ENCODE measurements around the gene HAND2. TPM values are rescaled to one million over a fixed set of nuclear protein-coding genes. Genes with fewer than 3 reads are reported as not detected.

HAND2 gene
- total and polyA plus RNA-seq, 5 donors = 69.3 to 154 (median 131) TPM

DNA sequence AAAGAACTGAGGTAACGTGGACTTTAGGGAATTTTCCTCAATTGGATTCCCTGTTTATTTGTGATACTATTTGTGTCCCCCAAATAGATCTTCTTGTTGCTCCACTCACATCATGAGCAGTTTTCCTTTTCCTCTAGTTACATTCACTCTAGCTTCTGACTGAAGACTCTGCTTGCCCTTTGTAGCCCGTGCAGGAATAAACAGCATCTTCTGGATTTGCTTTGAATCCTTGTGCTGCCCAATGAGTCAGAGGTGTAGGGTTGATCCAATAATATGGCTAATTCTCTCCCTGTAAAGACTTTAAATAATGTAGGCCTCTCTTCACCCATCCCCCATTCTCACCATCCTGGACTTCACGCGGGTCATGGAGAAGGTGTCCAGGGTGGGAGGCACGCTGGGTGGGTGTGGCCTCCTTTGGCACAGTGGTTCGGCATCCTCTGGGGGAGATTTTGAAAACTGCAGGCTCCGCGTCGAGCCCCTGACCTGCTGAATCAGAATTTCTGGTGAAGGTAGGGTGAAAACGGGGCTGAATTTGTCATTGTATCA, 9.0 kb downstream of the HAND2 start:
- DNase-seq = peak; percentile 43 to 76 (median 68)
- peaks cover 2% of the 10 kb centered on the region for H3K4me1 ChIP-seq (ENCODE audit: control insufficient read depth, insufficient read depth, low read length)
- H3K4me3 ChIP-seq (ENCODE audit: low read length) = peak overlapping the region; percentile 59
- intact Hi-C loops (cut with DNase I) = loop anchor here in 1 of 4 donors (5.0 kb wide), 1 partner anchor 471 kb away; no protein-coding TSS in a partner anchor
- H3K9me3 ChIP-seq (ENCODE audit: control insufficient read depth, low read length) = no peaks in the 10 kb centered on the region
- H3K27me3 ChIP-seq (ENCODE audit: control insufficient read depth, insufficient read depth) = no peaks in the 10 kb centered on the region
- H3K27ac ChIP-seq (ENCODE audit: low read length) = peak overlapping the region; percentile 93
- WGBS = 46% methylated on average over 10 of the region's 10 CpGs
- no peak for ATAC-seq

DNA sequence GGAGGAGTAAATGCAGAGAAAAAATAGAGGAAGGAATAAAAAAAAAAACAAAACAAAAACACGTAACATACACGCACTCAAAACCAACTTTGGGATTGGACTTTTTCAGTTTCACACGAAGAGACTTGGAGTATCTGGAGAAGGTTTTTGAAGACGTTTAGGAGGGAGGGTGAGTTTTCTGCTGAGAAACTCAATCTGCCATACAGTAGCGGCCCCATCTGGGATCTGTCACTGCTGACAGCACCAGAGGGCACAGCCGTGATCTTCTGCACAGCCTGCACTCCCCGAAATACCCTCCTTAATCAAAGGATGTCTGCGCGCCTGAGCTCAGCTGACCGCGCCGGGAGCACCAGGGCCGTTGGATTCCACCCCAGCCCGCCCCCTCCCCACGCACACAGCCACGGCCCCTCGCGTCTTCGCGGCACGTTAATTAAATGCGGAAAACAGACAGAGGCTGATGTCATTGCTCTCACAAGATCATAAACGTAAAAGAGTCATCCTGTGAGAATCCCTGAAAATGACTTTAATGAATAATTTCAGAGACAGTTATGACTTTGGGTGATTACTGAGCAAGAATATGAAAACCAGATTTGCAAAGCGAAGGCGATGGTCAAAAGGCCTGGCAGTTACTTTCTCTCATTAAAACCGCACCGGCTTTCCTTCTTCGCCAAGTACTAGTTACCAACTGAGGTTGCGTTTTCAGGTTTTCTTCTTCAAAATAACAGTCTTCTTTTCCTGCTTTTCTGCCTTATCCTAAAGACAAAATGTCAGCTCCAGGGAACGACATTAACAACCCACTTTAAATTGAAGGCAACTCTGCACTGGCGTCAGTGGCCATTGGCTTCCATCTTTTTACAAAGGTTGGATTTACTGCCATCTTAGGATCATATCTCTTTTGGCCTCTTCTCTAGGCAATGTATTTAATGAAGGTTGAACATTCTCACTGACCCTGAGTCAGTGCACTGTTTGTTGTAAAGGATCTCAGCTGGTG, 10.6 kb downstream of the HAND2 start:
- WGBS = 38% methylated on average over 31 of the region's 31 CpGs
- H3K4me1 ChIP-seq (ENCODE audit: control insufficient read depth, insufficient read depth, low read length) = peaks cover under 1% of the 10 kb centered on the region
- no peaks in the 10 kb centered on the region for H3K9me3 ChIP-seq (ENCODE audit: control insufficient read depth, low read length)
- H3K4me3 ChIP-seq (ENCODE audit: low read length) = peak overlapping the region; percentile 48
- ATAC-seq (no peak), DNase-seq (peak; percentile 61 to 81 (median 78))
- intact Hi-C loops (cut with DNase I) = loop anchor here in 2 of 4 donors (5.0 to 10.0 kb wide), 2 partner anchors 473 to 635 kb away; no protein-coding TSS in a partner anchor
- no peaks in the 10 kb centered on the region for H3K27me3 ChIP-seq (ENCODE audit: control insufficient read depth, insufficient read depth)
- H3K27ac ChIP-seq (ENCODE audit: low read length) = peak overlapping the region; percentile 90

DNA sequence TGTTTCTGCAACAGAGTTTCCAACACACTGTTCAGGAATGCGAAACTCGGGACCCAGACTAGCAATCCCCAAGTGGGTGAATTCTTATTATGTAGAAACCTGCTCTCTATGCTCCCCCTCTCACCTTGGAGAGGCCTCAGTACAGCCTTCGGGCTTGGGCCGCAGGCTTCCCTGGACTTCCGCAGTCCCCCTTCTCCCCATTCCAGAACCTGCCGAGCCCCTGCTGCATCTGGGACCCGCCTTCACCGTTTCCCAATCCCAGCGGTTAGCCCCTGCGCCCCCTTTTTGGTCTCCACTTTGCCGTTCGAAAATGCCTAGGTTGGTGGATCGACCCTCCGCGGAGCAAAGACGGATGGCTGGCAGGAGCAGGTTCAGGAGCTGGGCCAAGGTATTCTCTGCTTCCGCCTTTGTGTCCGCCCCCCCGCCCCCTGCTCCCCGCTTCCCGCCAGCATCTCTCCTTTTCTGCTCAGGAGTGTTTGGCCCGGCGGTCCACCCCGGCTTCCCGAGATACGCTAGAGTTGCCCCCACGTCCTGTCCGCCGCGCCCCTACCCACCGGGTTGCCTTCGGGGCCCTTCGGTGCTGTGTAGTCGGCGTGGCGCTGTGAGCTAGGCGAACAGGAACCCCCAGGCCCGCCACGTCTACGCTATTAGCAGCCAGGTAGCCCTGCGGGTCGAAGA, 11.5 kb downstream of the HAND2 start:
- H3K27ac ChIP-seq (ENCODE audit: low read length) = peak overlapping the region; percentile 90
- H3K4me1 ChIP-seq (ENCODE audit: control insufficient read depth, insufficient read depth, low read length) = no peaks in the 10 kb centered on the region
- no peaks in the 10 kb centered on the region for H3K9me3 ChIP-seq (ENCODE audit: control insufficient read depth, low read length)
- intact Hi-C loops (cut with DNase I) = loop anchor here in 1 of 4 donors (10.0 kb wide), 1 partner anchor 636 kb away; no protein-coding TSS in a partner anchor
- H3K27me3 ChIP-seq (ENCODE audit: control insufficient read depth, insufficient read depth) = no peaks in the 10 kb centered on the region
- 15% methylated on average over 42 of the region's 42 CpGs for WGBS
- ATAC-seq (no peak), DNase-seq (peak in 2 of 3 donors; percentile 66 to 72)
- peak overlapping the region; percentile 48 for H3K4me3 ChIP-seq (ENCODE audit: low read length)

DNA sequence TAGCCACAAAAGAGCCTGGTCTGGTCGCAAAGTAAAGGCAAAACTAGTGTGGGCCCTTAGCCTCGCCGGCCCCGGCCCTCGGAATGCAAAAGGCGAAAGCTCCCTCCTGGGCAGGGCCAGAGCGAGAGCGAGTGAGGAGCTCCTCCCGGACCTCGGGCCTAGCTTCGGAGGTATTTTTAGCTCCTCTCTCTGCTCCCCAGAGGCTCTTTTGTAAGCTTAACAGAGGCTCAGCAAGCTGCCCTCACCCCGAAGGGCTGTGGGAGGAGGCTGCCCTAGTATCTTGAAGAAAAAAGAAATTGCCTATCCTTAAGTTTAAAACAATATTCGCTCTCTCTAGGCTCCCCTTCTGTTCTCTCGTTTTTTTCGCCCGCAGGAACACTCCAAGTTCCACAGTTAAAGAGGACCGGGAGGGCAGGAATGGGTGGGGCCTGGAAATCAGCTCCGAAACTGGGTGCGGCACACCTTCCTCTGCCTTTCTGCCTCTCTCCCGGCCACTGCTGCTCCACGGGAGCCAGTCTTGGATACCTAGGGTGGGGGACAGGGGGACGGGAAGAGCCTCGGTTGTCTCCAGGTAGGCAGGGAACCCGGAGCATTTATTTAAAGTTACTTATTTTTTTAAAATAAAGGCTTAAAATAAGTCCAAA, 12.1 kb downstream of the HAND2 start:
- H3K27ac ChIP-seq (ENCODE audit: low read length) = peak overlapping the region; percentile 90
- 24% methylated on average over 24 of the region's 24 CpGs for WGBS
- H3K9me3 ChIP-seq (ENCODE audit: control insufficient read depth, low read length) = no peaks in the 10 kb centered on the region
- H3K4me1 ChIP-seq (ENCODE audit: control insufficient read depth, insufficient read depth, low read length) = no peaks in the 10 kb centered on the region
- H3K27me3 ChIP-seq (ENCODE audit: control insufficient read depth, insufficient read depth) = no peaks in the 10 kb centered on the region
- intact Hi-C loops (cut with DNase I) = loop anchor here in 1 of 4 donors (10.0 kb wide), 1 partner anchor 637 kb away; no protein-coding TSS in a partner anchor
- peak overlapping the region; percentile 48 for H3K4me3 ChIP-seq (ENCODE audit: low read length)
- DNase-seq (peak; percentile 65 to 80 (median 79)), ATAC-seq (peak; percentile 23 to 44)

DNA sequence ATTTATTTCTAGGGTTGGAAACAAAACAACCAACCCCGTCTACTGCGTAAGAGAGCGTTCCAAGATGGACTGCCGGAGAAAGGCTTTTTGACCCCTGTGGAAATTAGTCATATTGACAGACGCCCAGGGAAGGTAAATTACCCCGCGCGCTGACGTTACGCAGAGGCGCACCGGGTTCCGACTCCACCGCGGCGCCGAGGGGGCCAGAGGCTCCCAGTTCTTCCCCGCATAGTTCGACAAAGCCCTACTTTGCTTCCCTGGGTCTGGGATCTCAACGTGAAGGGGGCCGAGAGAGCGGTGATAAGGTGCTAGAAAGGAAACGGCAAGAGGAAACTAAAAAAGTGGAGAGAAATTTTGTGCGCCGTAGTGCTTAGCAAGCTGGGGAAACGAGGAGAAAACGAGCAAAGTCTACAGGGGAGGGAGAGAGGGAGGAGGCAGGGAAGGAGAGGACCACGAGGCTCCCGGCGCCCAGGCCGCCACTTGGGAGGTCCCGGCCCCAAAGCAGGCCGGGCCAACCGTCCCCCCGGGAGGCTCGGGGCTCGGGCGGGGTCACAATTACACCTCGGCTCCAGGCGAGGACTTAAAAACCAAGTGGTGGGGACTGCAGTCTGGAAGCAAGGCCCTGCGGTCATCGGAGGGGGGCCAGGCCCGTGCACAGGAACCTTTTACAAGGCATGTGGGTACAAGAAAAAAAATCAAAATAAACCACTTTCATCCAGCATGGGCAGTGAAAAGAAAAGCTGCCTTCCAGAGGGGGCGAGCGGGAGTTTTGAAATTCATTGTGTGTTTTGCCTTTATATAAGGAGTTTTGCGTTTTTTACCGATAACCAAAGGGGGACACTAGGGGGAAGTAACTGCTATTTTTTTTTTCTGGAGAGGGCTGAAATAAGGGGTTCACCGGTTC, 13.2 kb downstream of the HAND2 start:
- no peaks in the 10 kb centered on the region for H3K9me3 ChIP-seq (ENCODE audit: control insufficient read depth, low read length)
- intact Hi-C loops (cut with DNase I) = loop anchor here in 1 of 4 donors (10.0 kb wide), 1 partner anchor 638 kb away; no protein-coding TSS in a partner anchor
- ATAC-seq = peak; percentile 3 to 34
- H3K4me3 ChIP-seq (ENCODE audit: low read length) = peak overlapping the region; percentile 31
- WGBS = 17% methylated on average over 48 of the region's 48 CpGs
- peak overlapping the region; percentile 90 for H3K27ac ChIP-seq (ENCODE audit: low read length)
- no peaks in the 10 kb centered on the region for H3K4me1 ChIP-seq (ENCODE audit: control insufficient read depth, insufficient read depth, low read length)
- no peaks in the 10 kb centered on the region for H3K27me3 ChIP-seq (ENCODE audit: control insufficient read depth, insufficient read depth)
- peak in 2 of 3 donors; percentile 63 to 73 for DNase-seq

DNA sequence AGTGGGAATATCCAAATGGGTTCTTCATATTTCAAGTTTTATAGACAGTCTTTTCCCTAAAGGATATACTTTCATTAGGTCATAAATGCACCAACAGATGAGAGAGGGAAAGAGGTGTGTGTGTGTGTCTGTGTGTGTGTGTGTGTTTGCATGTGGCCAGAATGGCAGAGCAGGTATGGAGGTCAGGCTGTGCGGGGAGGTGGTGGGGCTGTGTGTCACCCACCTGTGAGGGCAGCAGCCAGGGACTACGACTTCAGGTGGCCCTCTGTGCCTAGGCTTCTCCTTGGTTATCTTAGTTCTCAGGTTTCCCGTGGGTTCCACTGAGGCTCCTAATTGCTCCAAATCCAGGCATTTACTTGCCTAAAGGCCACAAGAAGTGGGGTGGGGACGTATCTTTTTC, 14.6 kb downstream of the HAND2 start:
- Histone ChIP-seq H3K27me3 (ENCODE audit: control insufficient read depth, insufficient read depth) (no peaks in the 10 kb centered on the region), H3K4me3 (ENCODE audit: low read length) (no peak overlapping the region), H3K27ac (ENCODE audit: low read length) (no peak overlapping the region), H3K9me3 (ENCODE audit: control insufficient read depth, low read length) (no peaks in the 10 kb centered on the region), H3K4me1 (ENCODE audit: control insufficient read depth, insufficient read depth, low read length) (no peaks in the 10 kb centered on the region)
- WGBS = 84% methylated on average over 4 of the region's 4 CpGs
- intact Hi-C loops (cut with DNase I) = loop anchor here in 1 of 4 donors (10.0 kb wide), 1 partner anchor 639 kb away; no protein-coding TSS in a partner anchor
- DNase-seq = no peak
- no peak for ATAC-seq

DNA sequence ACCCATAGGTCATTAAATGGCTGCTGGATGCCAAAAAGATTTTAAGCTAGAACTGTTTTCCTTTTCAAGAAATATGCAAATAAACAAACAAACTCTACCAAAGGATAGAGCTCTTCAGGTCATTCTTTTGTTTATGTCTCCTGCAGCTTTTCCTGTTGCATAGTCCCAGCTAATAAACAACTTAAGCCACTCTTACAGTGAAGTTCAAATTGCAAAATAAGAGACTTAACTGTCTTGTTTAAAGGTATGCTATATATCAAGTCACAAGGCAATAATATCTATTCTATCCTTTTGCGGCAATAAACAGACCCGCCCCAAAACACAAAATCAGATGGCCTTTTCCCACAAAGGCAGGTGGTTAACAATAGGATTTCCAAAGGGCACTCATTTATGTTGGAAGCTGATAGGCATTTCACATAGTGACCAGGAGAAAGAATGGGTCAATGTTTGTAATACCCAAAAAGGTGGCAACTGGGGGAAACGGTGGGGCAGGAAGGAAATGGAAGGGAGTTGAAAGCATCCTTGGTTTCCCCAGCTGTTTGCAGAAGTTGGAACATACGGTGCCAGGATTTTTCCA, 15.3 kb downstream of the HAND2 start:
- H3K27ac ChIP-seq (ENCODE audit: low read length) = no peak overlapping the region
- no peaks in the 10 kb centered on the region for H3K9me3 ChIP-seq (ENCODE audit: control insufficient read depth, low read length)
- no peaks in the 10 kb centered on the region for H3K27me3 ChIP-seq (ENCODE audit: control insufficient read depth, insufficient read depth)
- DNase-seq (no peak), ATAC-seq (no peak)
- H3K4me1 ChIP-seq (ENCODE audit: control insufficient read depth, insufficient read depth, low read length) = no peaks in the 10 kb centered on the region
- 70% methylated on average over 4 of the region's 4 CpGs for WGBS
- H3K4me3 ChIP-seq (ENCODE audit: low read length) = no peak overlapping the region
- intact Hi-C loops (cut with DNase I) = loop anchor here in 1 of 4 donors (10.0 kb wide), 1 partner anchor 640 kb away; no protein-coding TSS in a partner anchor

DNA sequence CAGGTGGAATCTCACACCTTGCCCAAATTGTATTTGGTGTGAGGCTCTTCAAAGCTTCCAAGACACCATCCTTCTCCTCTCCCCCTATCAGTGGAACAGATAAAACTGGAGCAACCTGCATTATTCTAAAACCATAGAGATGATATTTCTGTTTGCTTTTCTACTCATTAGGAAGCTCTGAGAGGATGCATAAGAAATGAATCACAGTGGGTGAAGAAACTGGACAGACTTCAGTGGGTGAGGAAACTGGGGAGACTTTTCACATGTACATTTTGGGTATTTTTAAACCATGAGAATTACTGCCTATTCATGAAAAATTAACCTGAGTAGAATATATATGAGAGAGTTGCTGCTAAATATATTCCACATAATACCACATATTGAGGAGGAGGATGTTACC, 16.4 kb downstream of the HAND2 start:
- Histone ChIP-seq H3K27ac (ENCODE audit: low read length) (no peak overlapping the region), H3K4me1 (ENCODE audit: control insufficient read depth, insufficient read depth, low read length) (peaks cover under 1% of the 10 kb centered on the region), H3K9me3 (ENCODE audit: control insufficient read depth, low read length) (no peaks in the 10 kb centered on the region), H3K27me3 (ENCODE audit: control insufficient read depth, insufficient read depth) (no peaks in the 10 kb centered on the region), H3K4me3 (ENCODE audit: low read length) (no peak overlapping the region)
- no peak for DNase-seq
- no peak for ATAC-seq
- intact Hi-C loops (cut with DNase I) = loop anchor here in 1 of 4 donors (10.0 kb wide), 1 partner anchor 641 kb away; no protein-coding TSS in a partner anchor

DNA sequence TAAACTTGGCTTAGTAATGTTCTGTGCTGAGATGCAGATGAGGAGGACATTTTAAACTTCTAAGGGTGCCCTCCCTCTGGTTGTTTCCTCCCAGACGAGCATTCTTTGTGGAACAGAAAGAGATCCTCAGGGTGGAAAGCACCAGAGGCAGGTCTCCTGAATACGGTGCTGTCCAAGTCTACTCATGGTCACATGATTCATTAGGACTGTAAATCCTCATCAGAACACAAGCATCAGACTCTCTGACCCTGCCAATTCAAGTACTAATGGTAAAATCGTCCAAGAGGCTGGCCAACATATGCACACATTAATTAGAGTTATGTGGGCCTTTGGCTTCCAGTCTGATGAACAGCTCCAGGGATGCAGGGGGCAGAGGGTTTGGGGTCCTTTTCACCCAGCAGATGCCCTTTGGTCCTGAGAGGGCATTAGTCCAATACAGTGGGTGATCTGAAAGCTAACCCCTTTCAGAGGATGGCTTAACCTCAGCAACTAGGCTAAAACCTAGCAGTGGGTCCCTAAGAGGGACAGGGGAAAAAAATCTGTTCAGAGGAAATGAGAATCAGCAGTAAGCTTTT, 18.2 kb downstream of the HAND2 start:
- Histone ChIP-seq H3K4me3 (ENCODE audit: low read length) (no peak overlapping the region), H3K27me3 (ENCODE audit: control insufficient read depth, insufficient read depth) (no peaks in the 10 kb centered on the region), H3K9me3 (ENCODE audit: control insufficient read depth, low read length) (no peaks in the 10 kb centered on the region), H3K27ac (ENCODE audit: low read length) (peak overlapping the region; percentile 40), H3K4me1 (ENCODE audit: control insufficient read depth, insufficient read depth, low read length) (peaks cover 3% of the 10 kb centered on the region)
- 37% methylated on average over 3 of the region's 3 CpGs for WGBS
- DNase-seq (no peak), ATAC-seq (no peak)
- intact Hi-C loops (cut with DNase I) = loop anchor here in 1 of 4 donors (10.0 kb wide), 1 partner anchor 643 kb away; no protein-coding TSS in a partner anchor
